ENCODE measurements around the gene AGRN.
"Not testable (repeated sequence)": the region's sequence is repeated elsewhere in the genome, so short reads cannot be mapped to it uniquely, and the experiment has no call there.

AGRN gene

DNA sequence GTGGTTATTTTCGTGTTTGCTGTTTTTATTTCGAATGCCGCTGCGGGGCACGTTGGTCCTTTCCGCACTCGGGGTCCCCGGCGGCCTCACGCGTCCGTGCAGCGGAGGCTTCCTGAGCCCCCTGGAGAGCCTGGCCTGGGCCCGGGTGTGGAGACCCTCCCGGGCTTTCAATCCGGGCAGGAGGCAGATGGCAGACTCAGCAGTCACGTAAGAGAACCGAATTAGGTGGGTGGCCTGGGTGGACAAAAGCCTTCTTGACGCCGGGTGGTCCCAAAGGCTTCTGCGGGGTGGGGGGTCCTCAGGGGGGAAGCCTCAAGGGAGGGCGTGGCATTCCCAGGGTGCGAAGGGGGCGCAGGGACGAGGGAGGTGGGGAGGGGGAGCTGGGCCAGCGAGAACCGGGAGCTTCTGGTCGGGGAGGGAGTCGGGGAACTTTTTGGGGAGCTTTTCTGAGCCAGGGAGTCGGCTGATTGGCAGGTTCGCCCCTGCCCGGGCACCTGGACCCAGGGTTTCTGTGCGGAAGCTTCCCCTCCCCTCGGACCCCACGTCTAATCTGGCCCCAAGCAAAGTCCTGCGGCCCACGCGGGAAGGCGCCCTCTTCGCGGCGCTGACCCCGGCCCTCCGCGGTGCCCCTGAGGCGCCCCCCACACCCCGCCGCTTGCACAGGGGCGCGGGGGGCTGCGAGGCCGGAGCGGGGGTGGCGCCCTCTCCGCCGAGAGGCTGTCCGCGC is 18.7 kb upstream of the AGRN start:
- no peak for DNase-seq
- Histone ChIP-seq H3K36me3 (ENCODE audit: control insufficient read depth, insufficient read depth, low read length) (no peaks in the 10 kb centered on the region), H3K27ac (ENCODE audit: insufficient read depth, low read length, poor library complexity, severe bottlenecking) (no peak overlapping the region), H3K27me3 (replicated peaks; ENCODE audit: control insufficient read depth, insufficient read depth, low read length, poor library complexity, severe bottlenecking) (peaks cover 90% of the 10 kb centered on the region), H3K4me3 (ENCODE audit: insufficient read depth, low read depth, low read length, poor library complexity, severe bottlenecking) (peak overlapping the region; percentile 45), H3K9me3 (ENCODE audit: control insufficient read depth, low read length) (no peaks in the 10 kb centered on the region), H3K4me1 (ENCODE audit: control insufficient read depth, insufficient read depth, low read length, poor library complexity, severe bottlenecking) (peaks cover 51% of the 10 kb centered on the region)

DNA sequence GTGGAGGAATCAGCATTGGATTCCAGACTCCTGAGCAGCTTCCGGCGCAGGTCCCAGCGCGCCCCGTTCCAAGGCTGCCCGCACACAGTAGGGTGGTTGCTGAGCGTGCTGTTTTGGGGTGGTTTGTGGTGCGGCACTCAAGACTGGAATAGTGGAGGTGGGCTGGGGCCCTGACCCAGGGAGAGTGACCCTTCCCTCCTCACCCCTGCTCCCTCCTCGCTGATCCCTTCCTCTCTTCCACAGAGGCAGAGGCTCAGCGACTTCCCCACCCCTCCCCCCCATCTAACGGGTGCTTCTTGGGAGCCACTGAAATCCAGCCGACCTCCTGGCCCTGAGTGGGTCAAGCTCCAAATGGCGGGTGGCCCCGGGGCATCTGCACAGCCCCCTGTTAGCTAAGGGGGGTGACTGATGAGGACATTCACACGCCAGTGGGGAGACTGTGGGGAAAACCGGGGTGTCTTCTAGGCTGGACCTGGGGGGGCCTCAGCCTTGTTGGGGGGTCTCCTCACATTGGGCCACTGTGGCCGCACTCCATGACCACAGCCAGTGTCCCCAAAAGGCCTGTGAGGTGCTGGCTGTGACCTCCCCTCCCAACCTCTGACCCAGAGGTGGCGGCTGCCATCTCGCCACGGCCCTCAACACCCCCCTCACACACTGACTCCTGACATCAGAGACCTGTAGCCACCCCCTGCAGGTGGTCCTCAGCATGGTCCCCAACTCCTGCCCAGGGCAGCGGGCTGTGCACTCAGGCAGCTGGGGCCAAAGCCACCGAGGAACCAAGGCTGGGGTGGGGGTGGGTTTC is 16.1 kb upstream of the AGRN start:
- Histone ChIP-seq H3K27ac (ENCODE audit: insufficient read depth, low read length, poor library complexity, severe bottlenecking) (no peak overlapping the region), H3K9me3 (ENCODE audit: control insufficient read depth, low read length) (no peaks in the 10 kb centered on the region), H3K4me1 (ENCODE audit: control insufficient read depth, insufficient read depth, low read length, poor library complexity, severe bottlenecking) (peaks cover 41% of the 10 kb centered on the region), H3K36me3 (ENCODE audit: control insufficient read depth, insufficient read depth, low read length) (no peaks in the 10 kb centered on the region), H3K4me3 (ENCODE audit: insufficient read depth, low read depth, low read length, poor library complexity, severe bottlenecking) (no peak overlapping the region), H3K27me3 (replicated peaks; ENCODE audit: control insufficient read depth, insufficient read depth, low read length, poor library complexity, severe bottlenecking) (peaks cover 72% of the 10 kb centered on the region)
- no peak for DNase-seq

DNA sequence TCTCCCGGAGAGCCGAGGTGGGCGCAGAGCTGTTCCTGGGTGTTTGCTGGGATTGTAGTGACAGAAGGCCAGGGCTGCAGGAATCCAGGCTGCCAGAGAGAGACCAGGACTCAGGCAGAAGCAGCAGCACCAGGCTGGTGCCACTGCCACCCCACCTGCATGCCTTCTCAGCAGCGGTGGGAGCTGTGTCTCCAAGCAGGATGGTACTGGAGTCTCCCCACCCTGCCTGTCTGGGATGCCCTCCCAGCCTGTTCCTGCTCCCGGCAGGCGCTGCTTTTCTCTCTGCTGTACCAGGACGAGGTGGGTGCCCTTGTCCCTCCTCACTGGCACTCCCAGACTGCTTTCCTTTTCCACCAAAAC is 15.5 kb upstream of the AGRN start:
- Histone ChIP-seq H3K4me3 (ENCODE audit: insufficient read depth, low read depth, low read length, poor library complexity, severe bottlenecking) (no peak overlapping the region), H3K27ac (ENCODE audit: insufficient read depth, low read length, poor library complexity, severe bottlenecking) (no peak overlapping the region), H3K9me3 (ENCODE audit: control insufficient read depth, low read length) (no peaks in the 10 kb centered on the region), H3K36me3 (ENCODE audit: control insufficient read depth, insufficient read depth, low read length) (no peaks in the 10 kb centered on the region), H3K4me1 (ENCODE audit: control insufficient read depth, insufficient read depth, low read length, poor library complexity, severe bottlenecking) (peaks cover 35% of the 10 kb centered on the region), H3K27me3 (replicated peaks; ENCODE audit: control insufficient read depth, insufficient read depth, low read length, poor library complexity, severe bottlenecking) (peaks cover 66% of the 10 kb centered on the region)
- DNase-seq: no peak

DNA sequence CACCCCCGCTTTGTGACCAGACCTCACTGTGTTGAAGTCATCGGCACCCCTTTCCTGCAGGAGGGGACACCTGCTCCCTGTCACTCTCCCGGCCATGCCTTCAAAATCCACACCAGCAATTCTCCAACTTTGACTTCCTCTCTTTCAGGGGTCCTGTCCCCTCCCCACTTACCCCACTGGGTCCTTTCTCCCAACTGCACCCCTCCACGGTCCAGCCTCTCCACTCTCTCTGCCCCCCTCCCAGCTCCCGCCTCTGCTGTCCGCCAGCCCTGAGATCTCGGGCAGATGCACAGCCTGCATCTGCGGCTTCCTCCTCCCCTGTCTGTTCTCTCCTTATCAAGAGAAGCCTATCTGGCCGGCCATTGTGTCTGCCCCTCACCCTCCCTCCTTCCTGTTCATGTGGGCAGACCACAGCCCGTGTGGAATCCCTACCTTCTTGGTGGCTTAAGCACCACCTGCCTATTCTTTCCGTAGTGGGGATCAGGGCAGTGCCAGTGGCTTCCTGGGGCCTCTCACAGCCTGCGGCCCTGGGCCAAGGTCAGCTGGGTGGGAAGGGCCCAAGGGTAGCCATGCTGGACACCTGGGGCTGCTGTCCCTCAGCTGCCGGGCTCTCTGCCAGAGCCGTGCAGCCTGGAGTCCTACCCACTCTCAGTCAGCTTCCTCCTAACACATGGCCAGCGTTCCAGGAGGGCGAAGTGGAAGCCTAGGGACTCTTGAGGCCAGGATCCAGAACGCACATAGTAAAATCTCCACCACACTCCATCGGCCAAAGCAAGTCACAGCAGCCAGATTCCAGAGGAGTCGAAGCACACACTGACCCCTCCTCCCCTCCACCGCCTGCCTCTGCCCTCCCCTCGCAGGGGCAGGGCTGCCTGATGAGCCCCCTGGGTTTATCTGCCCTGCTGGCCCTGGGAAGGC is 14.9 kb upstream of the AGRN start:
- no peak overlapping the region for H3K27ac ChIP-seq (ENCODE audit: insufficient read depth, low read length, poor library complexity, severe bottlenecking)
- peaks cover 62% of the 10 kb centered on the region for H3K27me3 ChIP-seq (replicated peaks; ENCODE audit: control insufficient read depth, insufficient read depth, low read length, poor library complexity, severe bottlenecking)
- no peak overlapping the region for H3K4me3 ChIP-seq (ENCODE audit: insufficient read depth, low read depth, low read length, poor library complexity, severe bottlenecking)
- DNase-seq: no peak
- no peaks in the 10 kb centered on the region for H3K9me3 ChIP-seq (ENCODE audit: control insufficient read depth, low read length)
- H3K4me1 ChIP-seq (ENCODE audit: control insufficient read depth, insufficient read depth, low read length, poor library complexity, severe bottlenecking): peaks cover 31% of the 10 kb centered on the region
- no peaks in the 10 kb centered on the region for H3K36me3 ChIP-seq (ENCODE audit: control insufficient read depth, insufficient read depth, low read length)

DNA sequence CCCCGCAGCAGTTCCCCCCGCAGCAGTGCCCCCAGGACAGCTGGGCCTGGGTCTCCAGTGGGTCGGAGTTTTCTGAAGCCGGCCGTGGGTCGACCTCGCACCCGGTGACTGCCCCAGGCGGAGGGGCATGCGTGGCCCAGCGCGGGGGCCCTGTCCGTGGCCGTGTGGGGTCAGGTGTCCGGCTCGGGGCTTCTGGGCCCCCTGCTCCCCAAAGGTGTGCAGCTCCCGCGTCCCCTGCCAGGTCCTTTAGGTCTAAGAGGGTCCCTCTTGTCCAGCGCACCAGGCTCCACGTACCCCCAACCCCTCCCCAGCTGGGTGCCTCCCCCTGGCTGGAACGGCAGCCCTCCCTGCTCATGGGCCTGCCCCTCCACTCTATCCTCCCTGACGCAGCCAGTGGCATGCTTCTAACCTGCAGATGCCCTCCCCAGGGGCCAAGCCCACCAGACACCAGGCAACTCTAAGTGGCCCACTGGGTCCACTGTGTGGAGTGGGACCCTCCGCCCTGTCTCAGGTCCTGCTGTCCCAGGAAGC is 14.1 kb upstream of the AGRN start:
- no peak overlapping the region for H3K27ac ChIP-seq (ENCODE audit: insufficient read depth, low read length, poor library complexity, severe bottlenecking)
- no peak overlapping the region for H3K4me3 ChIP-seq (ENCODE audit: insufficient read depth, low read depth, low read length, poor library complexity, severe bottlenecking)
- no peaks in the 10 kb centered on the region for H3K9me3 ChIP-seq (ENCODE audit: control insufficient read depth, low read length)
- peaks cover 23% of the 10 kb centered on the region for H3K4me1 ChIP-seq (ENCODE audit: control insufficient read depth, insufficient read depth, low read length, poor library complexity, severe bottlenecking)
- no peaks in the 10 kb centered on the region for H3K36me3 ChIP-seq (ENCODE audit: control insufficient read depth, insufficient read depth, low read length)
- H3K27me3 ChIP-seq (replicated peaks; ENCODE audit: control insufficient read depth, insufficient read depth, low read length, poor library complexity, severe bottlenecking): peaks cover 54% of the 10 kb centered on the region
- DNase-seq: no peak

DNA sequence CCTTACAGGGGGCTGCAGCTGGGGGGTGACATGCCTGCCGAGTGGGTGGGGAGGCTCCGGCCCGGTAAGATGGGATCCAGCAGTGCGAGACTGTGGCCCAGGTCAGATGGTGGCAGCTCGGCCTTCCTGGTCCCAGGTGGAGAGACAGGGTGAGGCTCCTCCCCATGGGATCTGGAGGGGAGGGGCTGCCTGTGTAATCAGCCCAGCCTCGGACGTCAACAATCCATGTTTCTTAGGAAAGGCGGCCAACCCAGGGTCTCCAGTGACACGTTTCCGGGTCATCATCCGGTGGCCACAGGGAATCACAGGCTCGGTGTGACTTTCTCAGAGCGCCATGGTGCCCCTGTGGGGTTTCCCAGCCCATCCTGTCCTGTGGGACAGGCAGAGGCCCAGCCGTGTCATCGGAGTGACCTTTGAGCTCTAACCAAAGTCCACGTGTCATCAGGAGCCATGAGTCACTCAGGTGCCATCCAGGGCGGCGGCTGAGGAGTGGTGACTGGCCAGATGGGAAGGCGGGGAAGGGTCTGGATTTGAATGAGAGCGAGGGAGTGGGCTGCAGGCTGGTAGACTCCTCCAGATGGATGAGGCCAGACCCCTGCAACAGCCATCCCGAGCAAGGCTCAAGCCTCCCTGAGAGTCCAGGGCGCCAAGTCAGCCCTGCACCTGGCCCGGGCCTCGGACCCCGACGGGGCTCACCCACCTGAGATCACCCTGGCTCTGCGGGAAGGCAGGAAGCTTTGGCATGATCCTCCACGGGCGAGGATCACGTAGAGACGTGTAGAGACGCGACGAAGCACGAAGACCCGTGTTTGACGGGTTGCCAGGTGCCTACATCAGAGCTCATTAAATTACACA is 13.4 kb upstream of the AGRN start:
- H3K27me3 ChIP-seq (replicated peaks; ENCODE audit: control insufficient read depth, insufficient read depth, low read length, poor library complexity, severe bottlenecking): peaks cover 47% of the 10 kb centered on the region
- no peaks in the 10 kb centered on the region for H3K9me3 ChIP-seq (ENCODE audit: control insufficient read depth, low read length)
- H3K27ac ChIP-seq (ENCODE audit: insufficient read depth, low read length, poor library complexity, severe bottlenecking): no peak overlapping the region
- peaks cover 16% of the 10 kb centered on the region for H3K4me1 ChIP-seq (ENCODE audit: control insufficient read depth, insufficient read depth, low read length, poor library complexity, severe bottlenecking)
- H3K36me3 ChIP-seq (ENCODE audit: control insufficient read depth, insufficient read depth, low read length): no peaks in the 10 kb centered on the region
- DNase-seq: no peak
- H3K4me3 ChIP-seq (ENCODE audit: insufficient read depth, low read depth, low read length, poor library complexity, severe bottlenecking): no peak overlapping the region

DNA sequence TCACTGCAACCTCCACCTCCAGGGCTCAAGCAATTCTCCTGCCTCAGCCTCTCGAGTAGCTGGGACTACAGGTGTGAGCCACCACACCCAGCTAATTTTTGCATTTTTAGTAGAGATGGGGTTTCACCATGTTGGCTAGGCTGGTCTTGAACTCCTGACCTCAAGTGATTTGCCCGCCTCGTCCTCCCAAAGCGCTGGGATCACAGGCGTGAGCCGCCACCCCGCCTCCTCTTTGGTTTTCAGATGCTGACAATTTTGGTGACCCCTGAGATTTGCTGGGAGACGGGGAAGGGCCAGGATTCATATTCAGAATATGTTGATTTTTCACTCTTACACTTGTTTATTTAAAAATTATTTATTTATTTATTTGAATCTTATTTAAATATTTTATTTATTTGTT is 9.8 kb upstream of the AGRN start:
- H3K4me1 ChIP-seq (ENCODE audit: control insufficient read depth, insufficient read depth, low read length, poor library complexity, severe bottlenecking): peaks cover 19% of the 10 kb centered on the region

DNA sequence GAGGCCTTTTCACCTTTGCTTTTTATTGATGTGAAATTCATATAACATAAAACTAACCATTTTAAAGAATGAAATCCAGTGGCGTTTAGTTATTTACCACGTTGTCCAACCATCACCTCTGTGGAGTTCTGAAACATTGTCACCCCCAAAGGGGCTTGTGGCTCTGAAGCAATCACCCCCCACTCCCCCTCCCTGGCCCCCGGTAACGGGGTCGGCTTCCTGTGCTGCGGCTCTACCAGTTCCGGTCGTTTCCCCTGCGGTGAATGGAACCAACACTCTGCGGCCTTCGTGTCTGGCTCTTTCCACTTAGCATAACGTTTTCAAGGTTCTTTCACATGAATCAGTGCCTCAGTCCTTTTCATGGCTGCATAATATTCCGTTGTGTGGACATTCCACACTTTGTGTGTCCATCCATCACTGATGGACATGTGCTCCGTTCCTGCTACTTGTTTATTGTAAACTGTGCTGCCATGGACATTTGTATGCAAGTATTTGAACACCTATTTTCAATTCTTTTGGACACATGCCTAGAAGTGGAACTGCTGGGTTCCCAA is 8.4 kb upstream of the AGRN start:
- Histone ChIP-seq H3K27ac (ENCODE audit: insufficient read depth, low read length, poor library complexity, severe bottlenecking) (no peak overlapping the region), H3K9me3 (ENCODE audit: control insufficient read depth, low read length) (no peaks in the 10 kb centered on the region), H3K4me1 (ENCODE audit: control insufficient read depth, insufficient read depth, low read length, poor library complexity, severe bottlenecking) (peaks cover 17% of the 10 kb centered on the region), H3K36me3 (ENCODE audit: control insufficient read depth, insufficient read depth, low read length) (no peaks in the 10 kb centered on the region), H3K4me3 (ENCODE audit: insufficient read depth, low read depth, low read length, poor library complexity, severe bottlenecking) (no peak overlapping the region), H3K27me3 (replicated peaks; ENCODE audit: control insufficient read depth, insufficient read depth, low read length, poor library complexity, severe bottlenecking) (peaks cover under 1% of the 10 kb centered on the region)
- DNase-seq: no peak

More for the DNA sequence above, 9.8 kb upstream of the AGRN start:
- H3K36me3 ChIP-seq (ENCODE audit: control insufficient read depth, insufficient read depth, low read length); H3K27ac ChIP-seq (ENCODE audit: insufficient read depth, low read length, poor library complexity, severe bottlenecking); H3K9me3 ChIP-seq (ENCODE audit: control insufficient read depth, low read length); DNase-seq; H3K4me3 ChIP-seq (ENCODE audit: insufficient read depth, low read depth, low read length, poor library complexity, severe bottlenecking): not testable (repeated sequence)
- peaks cover 14% of the 10 kb centered on the region for H3K27me3 ChIP-seq (replicated peaks; ENCODE audit: control insufficient read depth, insufficient read depth, low read length, poor library complexity, severe bottlenecking)

DNA sequence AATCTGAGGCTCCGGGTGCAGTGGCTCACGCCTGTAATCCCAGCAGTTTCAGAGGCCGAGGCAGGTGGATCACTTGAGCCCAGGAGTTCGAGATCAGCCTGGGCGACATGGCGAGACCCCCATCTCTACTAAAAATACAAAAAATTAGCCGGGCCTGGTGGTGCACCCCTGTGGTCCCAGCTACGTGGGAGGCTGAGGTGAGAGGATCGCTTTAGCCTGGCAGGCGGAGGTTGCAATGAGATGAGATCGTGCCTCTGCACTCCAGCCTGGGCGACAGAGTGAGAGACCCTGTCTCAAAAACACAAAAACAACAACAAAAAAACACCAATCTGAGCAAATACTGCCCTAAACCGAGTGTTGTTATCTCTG is 7.2 kb upstream of the AGRN start:
- H3K36me3 ChIP-seq (ENCODE audit: control insufficient read depth, insufficient read depth, low read length); H3K9me3 ChIP-seq (ENCODE audit: control insufficient read depth, low read length); DNase-seq; H3K27me3 ChIP-seq (replicated peaks; ENCODE audit: control insufficient read depth, insufficient read depth, low read length, poor library complexity, severe bottlenecking): not testable (repeated sequence)
- H3K27ac ChIP-seq (ENCODE audit: insufficient read depth, low read length, poor library complexity, severe bottlenecking): peak overlapping the region; percentile 80
- peaks cover 17% of the 10 kb centered on the region for H3K4me1 ChIP-seq (ENCODE audit: control insufficient read depth, insufficient read depth, low read length, poor library complexity, severe bottlenecking)
- H3K4me3 ChIP-seq (ENCODE audit: insufficient read depth, low read depth, low read length, poor library complexity, severe bottlenecking): peak overlapping the region; percentile 86
